K562 (cell line): ENCODE results near the gene HMGCLL1. TPM values are rescaled to one million over a fixed set of nuclear protein-coding genes. Genes with fewer than 3 reads are reported as not detected.

ENCODE experiments used
- ATAC-seq: fragments of 200-7000 bp; cut with Tn5 transposase; 3 replicates; pipeline ENCODE4 v1.9.1; 2020; ENCODE audit warnings: moderate library complexity
- BruUV-seq: library from RNA; stranded (reverse); fragments of 400-500 nt; replicated peaks from 2 replicates; lab custom pipeline; 2021; lab: Mats Ljungman, UMichigan
- CTCF ChIA-PET: fragments of 300-600 bp; formaldehyde crosslinking; extraction: SDS; loops from one replicate; lab custom pipeline; 2021; ENCODE audit warnings: low intra/inter-chr PET ratio; lab: Yijun Ruan, JAX
- POLR2A ChIA-PET: fragments of 300-600, 350-650 bp; sonication (Branson Sonifier 250); formaldehyde crosslinking; extraction: SDS; loops from one replicate; lab custom pipeline; 2021; ENCODE audit warnings: antibody characterized with exemption, inconsistent platforms; lab: Yijun Ruan, JAX
- DNase-seq, 4 experiments: peaks; one replicate each; pipeline versions ENCODE4 v3.0.0 to v3.0.0-alpha.2; 2011 to 2018; ENCODE audit warnings: low spot score in 3 of 4, mixed read lengths in 3 of 4; ENCODE audit errors: extremely low read depth in 1 of 4
- FAIRE-seq: peaks from 2 replicates; lab custom pipeline; 2011; peaks lifted over from hg19 to GRCh38; lab: Jason Lieb, UNC
- H2AFZ ChIP-seq: 2 replicates; pipeline ENCODE4 v1.6.0; 2011; ENCODE audit warnings: low read depth, low read length, control low read depth, inconsistent platforms
- H3K27ac ChIP-seq: fragments of 200-600 bp; 3 replicates; pipeline ENCODE4 v1.8.0; 2011; ENCODE audit warnings: low read depth, mild to moderate bottlenecking, control low read depth, inconsistent platforms, low read length, moderate library complexity, mixed read lengths; ENCODE audit errors: extremely low read depth
- H3K27me3 ChIP-seq, 2 experiments: fragments of 300-600 bp in 1 of 2; 2 replicates in 1 of 2; 3 replicates in 1 of 2; pipeline versions ENCODE4 v1.6.0 to v1.8.0; 2011; ENCODE audit warnings: inconsistent platforms in 2 of 2, low read length in 2 of 2, mild to moderate bottlenecking in 1 of 2, mixed read lengths in 1 of 2, moderate library complexity in 1 of 2; ENCODE audit not compliant: control insufficient read depth in 2 of 2, insufficient read depth in 2 of 2
- H3K36me3 ChIP-seq: fragments of 300-600 bp; 3 replicates; pipeline ENCODE4 v1.8.0; 2011; ENCODE audit warnings: mild to moderate bottlenecking, low read length, inconsistent platforms; ENCODE audit not compliant: control insufficient read depth, insufficient read depth
- H3K4me1 ChIP-seq, 2 experiments: fragments of 200-600 bp in 1 of 2; replicated peaks in 1 of 2; 2 replicates in 1 of 2; 3 replicates in 1 of 2; pipeline versions ENCODE4 v1.5.1 to v1.8.0; 2011; ENCODE audit warnings: inconsistent platforms in 2 of 2, low read length in 2 of 2, mild to moderate bottlenecking in 1 of 2, mixed read lengths in 1 of 2, moderate library complexity in 1 of 2; ENCODE audit not compliant: control insufficient read depth in 2 of 2, insufficient read depth in 2 of 2
- H3K4me2 ChIP-seq: 2 replicates; pipeline ENCODE4 v1.6.1; 2011; ENCODE audit warnings: low read length, control low read depth, inconsistent platforms, mixed read lengths; ENCODE audit not compliant: insufficient read depth
- H3K4me3 ChIP-seq: fragments of 200-600 bp; sonication (generic), shearing (Covaris generic); 2 replicates; pipeline ENCODE4 v1.5.1; 2016; ENCODE audit warnings: control low read depth, inconsistent platforms
- H3K79me2 ChIP-seq: fragments of 200-600 bp; 3 replicates; pipeline ENCODE4 v1.8.0; 2011; ENCODE audit warnings: low read length, inconsistent platforms; ENCODE audit not compliant: control insufficient read depth, insufficient read depth
- H3K9ac ChIP-seq, 2 experiments: 2 replicates each; pipeline versions ENCODE4 v1.6.0 to v1.6.1; 2011; ENCODE audit warnings: low read depth in 2 of 2, low read length in 2 of 2, control low read depth in 1 of 2, inconsistent platforms in 1 of 2, mild to moderate bottlenecking in 1 of 2, mixed read lengths in 1 of 2; ENCODE audit not compliant: insufficient read depth in 1 of 2
- H3K9me1 ChIP-seq: one replicate; pipeline ENCODE4 v1.6.0; 2011; ENCODE audit warnings: inconsistent platforms, mild to moderate bottlenecking, low read length, moderate library complexity; ENCODE audit not compliant: control insufficient read depth, insufficient read depth
- H3K9me3 ChIP-seq: replicated peaks from 2 replicates; pipeline ENCODE4 v1.5.1; 2011; ENCODE audit warnings: low read depth, low read length, inconsistent platforms; ENCODE audit not compliant: control insufficient read depth, insufficient read depth
- H4K20me1 ChIP-seq: replicated peaks from 2 replicates; pipeline ENCODE4 v1.6.1; 2011; ENCODE audit warnings: low read length, inconsistent platforms, mixed read lengths; ENCODE audit not compliant: control insufficient read depth, insufficient read depth
- CBX2 ChIP-seq: fragments of 200-600 bp; sonication (generic); IDR thresholded peaks from one replicate; pipeline ENCODE4 v1.6.1; 2012; ENCODE audit warnings: mild to moderate bottlenecking, low read length, inconsistent platforms; ENCODE audit not compliant: insufficient read depth, poor library complexity, severe bottlenecking
- EGR1 ChIP-seq: fragments of 450-650 bp; conservative IDR thresholded peaks from 2 replicates; pipeline ENCODE4 v1.6.1; 2017; ENCODE audit warnings: mild to moderate bottlenecking
- ELF2 ChIP-seq: fragments of 250-450 bp; sonication (Bioruptor Pico); IDR thresholded peaks from 2 replicates; pipeline ENCODE4 v1.5.0; 2021; ENCODE audit warnings: mild to moderate bottlenecking
- EP300 ChIP-seq: IDR thresholded peaks from 2 replicates; pipeline ENCODE4 v1.6.1; 2012; ENCODE audit warnings: low read length, improper control_type of control experiment
- HDAC8 ChIP-seq: fragments of 450-650 bp; IDR thresholded peaks from 2 replicates; pipeline ENCODE4 v1.6.1; 2016; ENCODE audit warnings: mild to moderate bottlenecking, missing genetic modification characterization, moderate library complexity, missing compliant biosample characterization
- MAFK ChIP-seq: IDR thresholded peaks from 2 replicates; pipeline ENCODE4 v1.6.1; 2011; ENCODE audit warnings: low read length, improper control_type of control experiment
- MCM2 ChIP-seq: fragments of 450-650 bp; IDR thresholded peaks from 2 replicates; pipeline ENCODE4 v1.6.1; 2017; ENCODE audit warnings: low read depth, mild to moderate bottlenecking
- SIX5 ChIP-seq, 2 experiments: IDR thresholded peaks; 2 replicates each; pipeline ENCODE4 v1.6.1; 2011; ENCODE audit warnings: low read length in 2 of 2, borderline replicate concordance in 1 of 2, low read depth in 1 of 2, mild to moderate bottlenecking in 1 of 2, moderate library complexity in 1 of 2; ENCODE audit not compliant: insufficient read depth in 1 of 2
- SREBF1 ChIP-seq: fragments of 150-350 bp; IDR thresholded peaks from 2 replicates; pipeline ENCODE4 v1.6.1; 2014; ENCODE audit warnings: antibody characterized with exemption, low read depth, low read length, borderline replicate concordance
- STAT6 ChIP-seq: sonication (generic); formaldehyde crosslinking; IDR thresholded peaks from 2 replicates; pipeline ENCODE4 v1.8.1; 2023; ENCODE audit warnings: mild to moderate bottlenecking, missing genetic modification reagents
- TAF1 ChIP-seq: IDR thresholded peaks from 2 replicates; pipeline ENCODE4 v1.6.1; 2011; ENCODE audit warnings: mild to moderate bottlenecking, low read length, moderate library complexity; ENCODE audit not compliant: insufficient read depth, control insufficient read depth, severe bottlenecking; ENCODE audit errors: extremely low read depth
- U2AF2 ChIP-seq: fragments of 200-400 bp; formaldehyde crosslinking; optimal IDR thresholded peaks from 2 replicates; pipeline ENCODE3; 2017; ENCODE audit warnings: low read depth, mild to moderate bottlenecking, low read length
- ZBTB5 ChIP-seq: fragments of 450-650 bp; IDR thresholded peaks from 2 replicates; pipeline ENCODE4 v1.6.1; 2017; ENCODE audit warnings: antibody characterized with exemption
- ZNF253 ChIP-seq: fragments of 250-450 bp; sonication (Bioruptor Pico); conservative IDR thresholded peaks from 2 replicates; pipeline ENCODE4 v1.6.1; 2021; ENCODE audit warnings: mild to moderate bottlenecking
- ZSCAN29 ChIP-seq: fragments of 450-650 bp; IDR thresholded peaks from 2 replicates; pipeline ENCODE4 v1.6.1; 2017
- whole genome bisulfite sequencing: fragments of 100-300 bp; shearing (Covaris generic); methylation state at CpG from one replicate; pipeline ENCODE4 v1.1.6; 2016; ENCODE audit warnings: low coverage, mixed read lengths; ENCODE audit not compliant: insufficient coverage; ENCODE audit errors: missing lambda C conversion rate; 5-methylcytosine and 5-hydroxymethylcytosine counted together
- in situ Hi-C: fragments of 300-500 bp; cut with MboI; formaldehyde crosslinking; loops from 4 replicates; pipeline ENCODE4 v1.15.0; 2018; ENCODE audit warnings: inconsistent platforms, mixed read lengths
- intact Hi-C: fragments of 100-400 bp; cut with micrococcal nuclease; formaldehyde crosslinking; loops from 2 replicates; pipeline ENCODE4 v1.14.2; 2022
- polyA plus RNA-seq, 8 experiments: library from polyadenylated mRNA; depleted of rRNA in 4 of 8; stranded (reverse) in 5 of 8; unstranded in 3 of 8; fragments of >200 nt; fragmentation: Nextera tagmentation in 2 of 8; fragmentation: Illumina TruSeq in 1 of 8; extraction: Ambion mirVana in 2 of 8; extraction: Trizol in 1 of 8; gene quantifications; 2 replicates each; pipeline versions ENCODE4 v1.2.1 to v1.2.3, GENCODE V29; 2011 to 2014; ENCODE audit warnings: inconsistent platforms in 1 of 8, missing spikeins in 1 of 8
- total RNA-seq, 7 experiments: library from RNA; depleted of rRNA in 6 of 7; stranded (reverse); fragments of >200 nt in 6 of 7; fragmentation: Illumina TruSeq in 2 of 7; extraction: Trizol in 2 of 7; gene quantifications; 2 replicates each; pipeline versions ENCODE4 v1.2.1 to v1.2.3, GENCODE V29; 2011 to 2021; ENCODE audit warnings: low replicate concordance in 1 of 7
- TF ChIP-seq, protein P1 (sequence below): fragments of 450-650 bp; formaldehyde crosslinking; IDR thresholded peaks from 2 replicates; pipeline ENCODE4 v1.4.0; 2020; ENCODE audit warnings: mild to moderate bottlenecking, moderate library complexity

Gene HMGCLL1
- total and polyA plus RNA-seq, 9 of the 15 experiments (the other 6 are each of a cell fraction or from before 2014, with no cell fraction given): not detected

GRCh38 chr6:55528624-55529023, 50.4 kb downstream of the HMGCLL1 start (continued):
- TF ChIP-seq, protein P1, sequence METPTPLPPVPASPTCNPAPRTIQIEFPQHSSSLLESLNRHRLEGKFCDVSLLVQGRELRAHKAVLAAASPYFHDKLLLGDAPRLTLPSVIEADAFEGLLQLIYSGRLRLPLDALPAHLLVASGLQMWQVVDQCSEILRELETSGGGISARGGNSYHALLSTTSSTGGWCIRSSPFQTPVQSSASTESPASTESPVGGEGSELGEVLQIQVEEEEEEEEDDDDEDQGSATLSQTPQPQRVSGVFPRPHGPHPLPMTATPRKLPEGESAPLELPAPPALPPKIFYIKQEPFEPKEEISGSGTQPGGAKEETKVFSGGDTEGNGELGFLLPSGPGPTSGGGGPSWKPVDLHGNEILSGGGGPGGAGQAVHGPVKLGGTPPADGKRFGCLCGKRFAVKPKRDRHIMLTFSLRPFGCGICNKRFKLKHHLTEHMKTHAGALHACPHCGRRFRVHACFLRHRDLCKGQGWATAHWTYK (CRISPR knock-in tag): no peak
- TF ChIP-seq MCM2 (no peak), MAFK (no peak), EP300 (no peak)

- no peak overlapping the region for H3K4me2 ChIP-seq
- H3K9ac ChIP-seq: no peak overlapping the region
- no peaks in the 10 kb centered on the region for H4K20me1 ChIP-seq
- ChIA-PET POLR2A (no interaction called here), CTCF (no interaction called here)
- H2AFZ ChIP-seq: no peak overlapping the region
- ATAC-seq (no peak), FAIRE-seq (no peak), DNase-seq (no peak)
- in situ Hi-C loops (no loop called here), intact Hi-C loops (no loop called here)
- H3K4me3 ChIP-seq: no peak overlapping the region
- WGBS: 0% methylated on average over 3 of the region's 3 CpGs
- no peaks in the 10 kb centered on the region for H3K9me1 ChIP-seq
- no TSS peak for BruUV-seq
- H3K4me1 ChIP-seq: no peaks in the 10 kb centered on the region
- no peak overlapping the region for H3K27ac ChIP-seq
- H3K9me3 ChIP-seq: peaks cover 3% of the 10 kb centered on the region; the same call in 1 of the 2 replicates
- H3K36me3 ChIP-seq: no peaks in the 10 kb centered on the region
- TF ChIP-seq EGR1 (no peak), TAF1 (no peak), SIX5 (IDR thresholded peaks at IDR 0.05; ENCODE audit: borderline replicate concordance in 1 of 2, insufficient read depth in 1 of 2, low read depth in 1 of 2, low read length in 2 of 2) (no peak), ELF2 (CRISPR knock-in tag) (no peak), ZNF253 (CRISPR knock-in tag) (no peak), ZBTB5 (no peak), STAT6 (CRISPR knock-in tag) (no peak), SREBF1 (no peak), U2AF2 (no peak), ZSCAN29 (no peak), HDAC8 (tag) (no peak), CBX2 (no peak)
- H3K79me2 ChIP-seq: no peaks in the 10 kb centered on the region
- H3K27me3 ChIP-seq: no peaks in the 10 kb centered on the region
These were observed 54.6 kb downstream of the HMGCLL1 start for GRCh38 chr6:55524441-55524840.
